HG03280 (cell line): Measurements from ENCODE around the gene EPB41L1.

ENCODE experiments used
- ATAC-seq: cut with Tn5 transposase; IDR thresholded peaks from one replicate; pipeline ENCODE4 v1.9.1; 2021; ENCODE audit warnings: mild to moderate bottlenecking, moderate library complexity; ENCODE audit not compliant: unreplicated experiment

Gene EPB41L1

DNA sequence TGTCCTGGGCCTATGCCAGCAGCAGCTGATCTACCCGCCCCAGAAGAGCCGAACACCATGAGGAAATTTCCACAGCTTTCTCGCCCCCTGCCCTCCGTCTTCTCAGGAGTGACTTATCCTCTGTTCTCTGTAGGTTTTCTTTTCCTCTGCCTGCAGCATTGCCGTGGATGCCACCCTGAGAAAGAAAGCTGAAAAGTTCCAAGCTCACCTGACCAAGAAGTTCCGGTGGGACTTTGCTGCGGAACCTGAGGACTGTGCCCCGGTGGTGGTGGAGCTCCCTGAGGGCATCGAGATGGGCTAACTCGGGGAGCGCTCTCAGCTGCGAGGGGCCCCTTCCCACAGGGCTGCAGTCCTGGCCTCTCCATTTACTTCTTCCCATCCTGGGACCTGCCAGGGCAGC is 100.9 kb downstream of the EPB41L1 start:
- no peak for ATAC-seq

DNA sequence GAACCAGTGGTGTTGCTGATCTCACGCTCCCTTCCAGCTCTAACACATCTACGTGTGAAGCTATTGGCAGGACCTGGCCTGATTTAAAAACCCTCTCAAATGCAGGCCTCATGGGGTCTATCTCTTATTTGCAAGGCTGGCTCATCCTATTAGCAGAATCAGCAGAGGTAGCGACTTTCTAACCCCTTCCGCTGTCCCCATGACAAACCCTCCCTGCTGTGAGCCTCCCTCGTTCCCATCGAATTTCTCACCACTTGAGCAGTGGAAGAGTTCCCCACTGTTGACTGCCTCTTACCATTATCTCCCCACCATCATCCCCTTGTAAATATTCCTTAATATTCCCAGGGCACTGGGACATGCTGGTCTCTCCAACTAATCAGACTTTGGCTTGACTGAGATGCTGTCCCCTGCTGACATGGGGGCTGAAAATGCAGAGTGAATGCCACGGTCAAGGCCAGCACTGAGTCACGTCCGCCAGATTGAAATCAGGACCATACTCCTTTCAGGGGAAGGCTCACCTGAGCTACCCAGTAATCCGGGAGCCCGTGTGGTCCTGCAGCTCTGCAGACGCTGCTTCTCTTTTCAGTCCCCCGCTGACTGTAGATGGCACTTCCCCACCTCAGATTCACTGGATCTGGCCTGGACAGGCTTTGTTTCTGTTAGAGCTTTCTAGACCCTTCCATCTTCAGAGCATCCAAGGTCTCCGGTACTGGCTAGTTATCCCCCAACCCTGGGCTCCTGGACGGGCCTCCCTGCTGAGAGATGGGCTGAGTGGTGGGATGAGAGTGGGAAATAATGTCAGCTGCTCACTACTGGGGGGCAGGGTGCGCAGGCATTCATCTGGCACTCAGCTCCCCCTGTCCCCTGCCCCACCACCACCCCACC is 104.9 kb downstream of the EPB41L1 start:
- ATAC-seq: no peak

DNA sequence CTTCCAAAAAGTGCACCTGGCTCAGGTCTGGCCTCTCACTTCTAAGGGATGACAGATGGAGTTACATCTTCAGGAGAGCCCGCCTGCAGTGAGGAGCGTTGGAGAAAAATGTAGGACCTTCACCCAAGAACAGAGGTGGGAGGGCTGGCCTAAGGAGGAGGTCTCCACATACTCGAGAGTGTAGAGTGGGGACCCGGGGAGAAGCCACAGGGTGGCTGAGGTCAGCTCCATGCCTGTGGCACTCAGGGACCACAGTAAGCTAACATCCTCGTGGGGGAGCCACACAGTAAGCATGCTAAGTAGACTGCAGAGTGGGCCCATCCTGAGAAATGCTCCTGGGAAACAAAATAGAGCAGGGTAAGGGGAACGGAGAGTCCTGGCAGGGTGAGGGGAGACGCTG is 105.8 kb downstream of the EPB41L1 start:
- ATAC-seq: no peak

DNA sequence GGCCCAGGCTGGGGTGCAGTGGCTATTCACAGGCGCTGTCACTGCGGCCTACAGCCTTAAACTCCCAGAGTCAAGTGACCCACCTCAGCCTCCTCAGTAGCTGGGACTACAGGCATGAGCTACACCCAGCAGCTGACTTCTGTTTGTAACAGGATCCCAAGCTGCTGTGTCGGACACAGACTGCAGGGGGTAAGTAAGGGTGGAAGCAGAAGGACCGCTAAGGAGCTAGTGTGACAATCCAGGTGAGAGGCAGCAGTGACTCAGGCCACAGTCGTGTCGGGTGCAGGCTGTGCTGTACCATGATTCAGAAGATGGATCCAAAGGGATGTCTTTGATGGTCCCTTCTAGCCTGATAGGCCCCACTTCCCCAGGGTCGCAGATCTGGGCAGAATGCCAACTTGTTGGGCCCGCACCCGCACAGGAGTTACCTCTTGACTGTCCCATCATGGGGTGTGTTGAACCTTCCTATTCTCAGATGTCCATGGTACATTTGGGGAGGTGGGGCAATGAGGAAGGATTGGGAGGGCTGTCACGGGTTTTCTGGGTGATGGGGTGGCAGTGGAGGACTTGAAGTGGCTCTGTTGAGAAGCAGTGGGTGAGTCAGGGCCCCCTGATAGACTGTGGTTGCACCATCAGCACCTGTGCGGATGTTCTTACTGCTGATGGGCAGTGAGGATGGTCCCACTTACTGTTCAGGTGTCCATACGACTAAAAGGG is 107.0 kb downstream of the EPB41L1 start:
- no peak for ATAC-seq

DNA sequence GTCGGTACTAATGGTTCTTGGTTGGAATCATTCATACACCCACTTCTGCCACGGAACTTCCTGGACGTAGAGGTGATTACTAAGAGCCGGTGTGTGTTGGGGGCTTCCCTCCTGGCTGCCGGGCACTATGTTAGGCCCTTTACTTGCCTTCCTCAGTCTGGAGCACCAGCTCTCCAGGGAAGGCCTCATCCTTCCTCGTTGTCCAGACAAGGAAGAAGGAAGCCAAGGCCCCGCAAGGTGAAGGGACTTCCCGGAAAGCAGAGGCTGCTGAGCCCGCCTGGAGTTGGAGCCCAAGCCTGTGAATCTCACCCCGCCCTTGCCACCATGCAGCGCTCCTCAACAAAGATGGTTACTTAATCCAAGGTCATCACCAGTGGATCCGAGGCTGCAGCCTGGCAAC is 107.9 kb downstream of the EPB41L1 start:
- no peak for ATAC-seq

DNA sequence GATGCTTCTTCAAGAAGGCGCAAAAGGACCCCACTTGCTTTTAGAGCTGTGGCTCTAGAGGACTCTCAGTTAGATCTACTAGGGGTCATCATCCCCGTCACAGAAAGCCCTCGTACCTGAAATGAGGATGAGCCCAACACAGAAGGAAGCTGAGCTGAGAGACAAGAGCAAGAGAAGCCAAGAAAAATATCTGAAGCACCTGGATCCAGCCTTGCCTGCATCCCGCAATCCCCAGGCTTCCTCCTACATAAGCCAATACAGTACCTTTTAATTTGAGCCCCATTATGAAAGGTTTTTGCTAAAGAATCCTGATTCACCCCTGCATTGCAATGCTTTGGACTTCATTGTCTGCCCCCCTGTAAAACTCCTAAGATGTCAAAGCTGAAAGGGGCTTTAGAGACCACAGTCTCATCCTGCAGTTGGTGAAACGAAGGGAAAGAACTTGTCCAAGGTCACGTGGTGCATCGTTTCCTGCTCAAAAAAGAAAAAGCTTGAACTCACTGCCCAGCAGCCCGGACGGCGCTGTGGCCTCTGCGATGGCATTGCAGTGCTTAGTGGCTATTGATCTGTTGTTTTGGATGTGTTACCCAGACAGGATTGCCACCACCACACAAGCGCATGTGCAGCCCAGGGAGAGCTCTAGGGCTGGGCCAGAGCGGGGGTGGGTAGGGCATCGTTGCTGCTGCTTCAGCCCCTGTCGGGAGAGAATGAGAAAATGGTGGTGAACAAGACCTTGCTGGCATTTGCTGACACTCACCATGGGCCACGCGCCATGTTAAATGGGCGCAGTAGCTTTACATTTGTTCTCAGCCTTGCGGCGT is 110.1 kb downstream of the EPB41L1 start:
- no peak for ATAC-seq

DNA sequence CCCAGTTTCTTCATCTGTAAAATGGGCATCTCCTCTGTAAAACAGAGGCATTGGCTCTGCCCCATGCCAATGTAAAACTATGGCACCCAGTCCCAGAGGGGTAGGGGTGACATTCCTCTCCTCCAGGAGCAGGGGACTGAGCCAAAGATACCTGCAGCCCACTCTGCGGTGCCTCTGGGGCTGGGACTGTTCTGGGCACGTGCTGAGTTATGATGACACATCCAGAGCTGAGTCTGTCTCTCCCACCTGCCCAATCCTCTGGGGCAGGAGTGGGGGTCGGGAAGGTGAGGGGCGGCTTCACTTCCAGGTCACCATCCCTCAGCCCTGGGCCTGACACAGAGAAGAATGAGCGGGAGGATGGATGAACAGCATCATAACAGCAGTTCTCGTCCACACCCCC is 111.6 kb downstream of the EPB41L1 start:
- ATAC-seq: no peak

DNA sequence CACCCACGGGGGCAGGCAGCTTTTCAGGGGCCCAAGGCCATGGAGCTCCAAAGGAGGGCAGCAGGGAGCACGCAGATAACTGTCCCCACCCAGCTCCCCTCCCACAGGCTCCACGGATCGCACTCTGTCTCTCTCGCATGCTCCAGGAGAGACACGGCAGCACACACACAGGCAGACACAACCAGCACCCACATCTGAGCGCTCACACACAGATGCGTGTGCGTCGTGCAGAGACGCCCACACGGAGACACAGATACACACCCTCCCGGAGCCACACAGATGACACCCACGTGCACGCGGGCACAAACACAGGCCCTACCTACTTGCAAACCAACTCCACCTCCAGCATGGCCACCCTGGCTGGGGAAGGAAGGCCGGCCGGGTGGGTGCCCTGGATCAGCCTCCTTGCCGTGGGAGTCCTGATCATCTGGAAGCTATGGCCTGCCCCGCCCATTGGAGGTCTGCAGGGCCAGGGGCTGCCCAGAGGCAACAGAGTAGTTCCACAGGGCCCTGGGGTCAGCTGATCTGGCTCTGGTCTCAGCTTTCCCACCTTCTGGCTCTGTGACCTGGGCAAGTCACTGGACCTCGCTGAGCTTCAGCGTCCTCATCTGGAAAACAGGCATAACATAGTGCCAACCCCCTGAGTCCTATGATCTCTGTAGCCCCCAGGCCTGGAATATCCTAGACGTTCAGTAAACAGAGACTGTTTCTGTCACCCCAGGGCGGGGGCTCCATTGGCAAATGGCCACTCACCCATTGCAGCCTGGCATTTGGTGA is 113.3 kb downstream of the EPB41L1 start:
- no peak for ATAC-seq

DNA sequence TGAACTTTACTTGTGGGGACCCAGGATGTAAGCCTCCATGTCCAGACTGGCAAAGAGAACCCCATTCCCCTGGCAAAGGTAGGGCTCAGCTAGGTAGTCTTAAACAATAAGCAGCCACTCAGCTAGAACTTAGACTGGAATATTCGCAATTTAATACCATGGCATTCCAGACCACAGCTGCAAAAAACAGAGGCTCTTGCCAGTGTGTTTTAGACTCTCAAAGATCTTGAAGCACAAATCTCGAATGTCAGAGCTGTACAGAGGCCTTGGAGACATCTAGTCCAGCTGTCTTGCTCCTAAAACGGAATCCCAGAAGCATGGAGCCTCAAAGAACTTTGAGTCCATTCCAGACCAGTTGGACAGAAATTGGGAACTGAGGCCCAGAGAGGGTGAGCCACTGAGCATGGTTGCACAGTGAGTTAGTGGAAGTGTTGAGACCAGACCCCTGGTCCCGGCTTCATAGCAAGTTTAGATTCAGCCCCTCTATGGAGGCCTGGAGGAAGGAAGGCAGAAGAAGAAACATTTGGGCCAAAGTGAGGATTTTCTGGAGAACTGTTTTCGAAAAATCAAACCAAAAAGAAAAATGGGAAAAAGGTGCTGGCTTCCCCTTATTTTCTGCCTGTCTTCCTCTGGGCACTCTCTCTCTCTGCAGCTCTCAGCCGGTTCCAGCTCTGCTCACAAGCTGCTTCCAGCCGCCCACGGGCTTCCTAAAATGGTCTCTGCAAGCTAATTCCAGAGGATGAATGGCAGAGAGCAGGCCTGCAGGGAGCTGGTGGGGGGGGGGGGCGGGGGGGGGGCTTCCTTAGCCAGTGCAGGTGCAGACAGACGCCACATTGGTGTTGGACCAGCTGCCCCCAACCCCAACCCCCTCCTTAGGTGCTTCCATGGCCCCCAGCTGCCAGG is 114.2 kb downstream of the EPB41L1 start:
- no peak for ATAC-seq

DNA sequence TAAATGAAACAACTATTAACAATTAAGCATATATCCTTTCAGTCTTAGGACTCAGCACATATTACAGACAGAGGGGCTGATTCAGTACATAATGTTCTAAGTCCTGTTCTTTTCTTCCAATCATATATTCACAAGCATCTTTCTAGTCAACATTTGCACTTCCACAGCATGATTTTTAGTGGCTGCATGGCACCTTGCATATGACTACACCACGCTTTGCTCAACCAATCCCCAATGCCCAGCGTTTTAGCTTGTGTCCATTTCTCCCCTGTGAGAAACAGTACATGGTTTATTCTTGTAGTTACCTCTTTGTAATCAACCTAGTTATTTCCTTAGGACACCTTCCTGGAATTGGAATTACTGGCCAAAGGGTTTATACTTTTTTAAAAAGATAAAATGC is 115.0 kb downstream of the EPB41L1 start:
- ATAC-seq: no peak

DNA sequence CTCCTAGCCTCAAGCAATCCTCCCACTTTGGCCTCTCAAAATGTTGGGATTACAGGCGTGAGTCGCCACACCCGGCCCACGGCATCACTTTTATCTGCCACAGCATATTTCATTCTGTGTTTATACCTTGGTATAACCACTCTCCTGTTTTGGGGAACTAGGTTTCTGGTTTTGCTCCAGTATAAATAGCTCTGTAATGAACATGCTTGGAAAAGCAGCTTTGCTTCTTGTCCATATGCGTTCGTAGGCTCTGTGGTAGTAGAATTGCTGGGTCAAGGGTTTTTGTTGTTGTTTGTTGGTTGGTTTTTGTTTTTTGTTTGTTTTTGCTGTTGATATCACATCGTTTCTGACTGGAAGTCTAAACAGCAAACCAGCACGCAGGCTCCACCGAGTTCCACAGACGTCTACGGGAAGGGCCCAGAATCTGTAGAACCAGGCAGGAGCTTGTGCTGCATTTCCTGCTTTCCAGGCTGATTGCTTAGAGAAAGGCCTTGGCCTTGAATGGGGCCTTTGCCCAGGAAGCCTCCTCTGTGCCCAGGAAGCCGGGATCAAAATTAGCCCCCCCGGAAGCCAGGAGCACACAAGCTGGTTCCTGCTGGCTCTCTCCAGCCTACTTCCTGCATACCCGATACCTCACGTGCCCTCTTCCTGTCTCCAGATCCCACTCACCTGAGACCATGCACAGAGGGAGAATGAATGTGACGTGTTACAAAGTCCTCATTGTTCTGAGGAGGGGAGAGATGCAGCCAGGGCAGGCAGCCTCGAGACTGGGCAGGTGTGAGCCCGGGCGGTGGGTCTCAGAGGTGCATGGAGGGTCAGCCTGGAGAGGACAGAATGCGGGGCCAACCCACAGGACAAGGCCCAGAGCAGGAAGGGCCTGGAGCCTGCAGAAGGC is 116.5 kb downstream of the EPB41L1 start:
- no peak for ATAC-seq

DNA sequence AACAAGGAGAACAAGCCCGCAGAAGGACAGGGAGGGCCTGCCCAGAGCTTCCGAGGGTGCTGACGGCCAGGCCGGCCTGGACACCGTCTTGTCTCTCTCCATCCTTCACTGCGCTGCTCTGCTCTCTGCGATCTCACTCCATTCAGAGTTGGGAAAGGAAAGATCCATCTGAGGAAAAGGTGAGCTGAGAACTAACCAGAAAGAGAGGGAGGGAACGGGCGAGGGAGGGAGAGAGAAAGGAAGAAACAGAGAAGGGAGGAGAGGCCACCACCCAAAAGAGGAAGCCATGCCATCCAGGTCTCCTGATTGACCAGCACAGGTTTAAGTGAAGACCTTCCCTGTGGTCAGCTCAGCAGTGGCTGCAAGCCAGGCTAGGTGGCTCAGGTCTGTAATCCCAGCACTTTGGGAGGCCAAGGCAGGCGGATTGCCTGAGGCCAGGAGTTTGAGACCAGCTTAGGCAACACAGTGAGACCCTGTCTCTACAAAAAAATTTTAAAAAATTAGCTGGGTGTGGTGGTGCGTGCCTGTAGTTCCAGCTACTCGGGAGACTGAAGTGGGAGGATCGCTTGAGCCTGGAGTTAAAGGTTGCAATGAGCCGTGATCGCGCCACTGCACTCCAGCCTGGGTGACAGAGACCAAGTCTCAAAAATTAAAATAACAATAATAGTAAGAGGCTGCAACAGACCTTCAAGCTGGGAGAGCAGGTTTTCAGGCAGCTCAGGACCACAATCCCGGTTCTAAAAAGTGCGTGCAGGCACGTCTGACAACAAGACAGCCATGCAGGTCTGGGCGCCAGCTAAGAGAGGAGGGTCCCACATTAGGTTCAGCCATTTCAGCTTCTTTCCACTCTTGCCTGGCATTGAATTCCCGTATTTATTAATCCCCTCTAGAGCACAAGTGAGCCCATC is 117.4 kb downstream of the EPB41L1 start:
- no peak for ATAC-seq

DNA sequence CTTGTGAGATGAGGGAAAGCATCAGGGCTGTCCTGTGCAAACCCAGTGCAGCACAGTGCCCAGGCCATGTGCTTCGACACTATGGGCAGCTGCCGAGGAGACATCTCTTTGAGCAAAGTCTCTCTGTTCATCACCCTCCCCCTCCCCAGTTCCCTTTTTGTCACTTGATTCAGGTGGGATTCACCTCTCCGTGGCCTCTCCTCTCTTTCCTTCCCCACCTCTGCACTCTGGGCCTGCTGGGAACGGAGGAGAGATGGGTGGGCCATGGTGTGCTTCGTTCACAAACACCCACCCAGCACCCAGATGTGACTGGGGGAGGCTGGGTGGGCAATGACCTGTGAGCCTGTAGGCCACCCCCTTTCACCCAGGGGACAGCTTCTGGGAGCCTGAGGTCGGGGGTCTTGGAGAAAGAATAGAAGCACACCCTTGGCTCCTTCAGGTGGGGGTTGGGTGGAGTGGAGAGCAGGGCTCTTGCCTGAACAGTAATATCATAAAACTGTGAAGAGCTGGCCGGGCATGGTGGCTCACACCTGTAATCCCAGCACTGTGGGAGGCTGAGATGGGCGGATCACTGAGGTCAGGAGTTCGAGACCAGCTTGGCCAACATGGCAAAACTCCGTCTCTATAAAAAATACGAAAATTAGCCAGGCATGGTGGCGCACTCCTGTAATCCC is 118.1 kb downstream of the EPB41L1 start:
- ATAC-seq: no peak

DNA sequence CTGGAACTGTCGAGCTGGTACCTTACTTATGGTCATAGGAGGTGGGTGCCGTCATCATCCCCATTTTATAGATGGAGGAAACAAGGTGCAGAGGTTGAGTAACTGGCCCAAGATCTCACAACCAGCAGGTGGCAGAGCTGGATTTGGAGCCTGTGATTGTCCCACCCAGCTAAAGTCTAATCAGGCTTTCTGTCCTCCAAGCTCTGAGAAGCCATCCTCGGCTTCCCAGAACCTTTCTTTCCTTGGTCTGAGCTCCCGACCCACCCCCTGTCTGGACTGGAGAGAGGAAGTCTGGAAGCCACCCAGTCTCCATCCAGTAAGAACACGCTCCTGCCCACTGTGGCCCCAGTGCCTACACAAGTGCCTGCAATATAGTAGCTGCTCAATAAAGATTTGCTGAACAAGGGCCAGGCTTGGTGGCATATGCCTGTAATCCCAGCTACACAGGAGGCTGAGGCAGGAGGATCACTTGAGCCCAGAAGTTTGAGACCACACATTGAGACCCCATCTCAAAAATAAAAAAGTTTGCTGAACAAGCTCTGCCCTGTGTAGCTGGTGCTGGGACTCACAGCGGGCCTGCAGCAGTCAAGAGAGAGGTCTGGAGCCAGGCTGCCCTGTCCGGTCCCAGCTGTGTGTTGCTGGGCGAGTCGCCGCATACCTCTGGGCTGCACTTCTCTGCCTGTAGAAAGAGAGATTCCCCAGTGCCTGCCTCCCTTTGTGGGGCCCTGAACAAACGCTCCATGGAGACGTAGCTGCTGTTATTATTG is 119.1 kb downstream of the EPB41L1 start:
- ATAC-seq: no peak

DNA sequence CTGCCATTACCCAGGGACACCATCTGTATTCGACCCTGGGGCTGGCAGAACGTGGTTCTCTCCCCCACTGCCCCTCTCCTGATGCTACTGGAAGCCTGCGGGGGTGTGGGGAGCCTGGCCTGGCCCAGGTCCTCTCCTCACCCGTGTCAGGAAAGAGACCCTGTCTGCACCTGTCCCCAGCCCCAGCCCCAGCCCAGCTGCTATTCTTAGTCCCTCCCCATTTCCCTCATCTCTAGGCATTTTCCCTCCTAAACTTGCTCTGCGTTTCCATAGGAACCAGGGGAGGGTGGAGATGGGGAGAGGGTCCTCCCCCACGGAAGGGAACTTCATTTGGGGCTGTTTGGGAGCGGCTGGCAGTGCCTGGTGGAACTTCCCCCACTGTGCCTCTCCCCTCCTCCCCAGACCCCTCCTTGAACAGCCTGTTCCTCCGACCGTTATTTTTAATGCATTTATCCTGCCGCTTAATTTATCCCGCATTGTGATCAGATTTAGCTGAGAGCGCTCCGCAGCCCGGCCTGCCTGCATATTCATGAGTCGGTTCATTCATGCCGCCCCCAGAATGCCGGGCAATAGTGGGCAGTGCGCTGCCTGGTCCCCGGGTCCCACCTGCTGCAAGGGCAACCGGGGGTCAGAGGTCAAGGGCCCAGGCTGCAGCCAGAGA is 119.8 kb downstream of the EPB41L1 start:
- ATAC-seq: no peak

DNA sequence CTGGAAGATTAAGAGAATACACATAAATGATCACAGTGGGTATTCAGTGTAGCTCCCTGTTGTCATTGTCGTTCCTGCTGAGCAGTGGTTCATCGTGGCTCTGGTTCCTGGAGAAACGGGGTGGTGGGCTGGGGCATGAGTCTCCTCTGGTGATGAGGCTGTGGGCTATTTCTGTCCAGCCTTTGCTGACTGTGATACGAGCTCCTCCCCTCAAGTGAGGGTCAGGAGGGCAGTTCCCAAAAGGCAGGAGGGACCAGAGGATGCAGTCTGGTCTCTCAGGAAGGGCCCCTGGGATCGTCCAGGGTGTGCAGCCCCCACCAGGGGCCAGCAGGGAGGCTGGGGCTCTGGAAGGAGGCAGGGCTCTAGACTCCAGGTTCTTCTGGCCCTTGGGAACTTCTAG is 120.5 kb downstream of the EPB41L1 start:
- ATAC-seq: no peak
